ENCODE results near the gene DNAJB11.
"Not testable (repeated sequence)": the region's sequence is repeated elsewhere in the genome, so short reads cannot be mapped to it uniquely, and the experiment has no call there.

- not testable (repeated sequence) for TF ChIP-seq POLR2A, POLR2AphosphoS5, TAF1 (IDR thresholded peaks at IDR 0.05; ENCODE audit: low read depth, low read length)
Measured at GRCh38 chr3:186586245-186586644, 15.7 kb downstream of the DNAJB11 start.
